ENCODE measurements around the gene DPP6.
"Not testable (repeated sequence)": the region's sequence is repeated elsewhere in the genome, so short reads cannot be mapped to it uniquely, and the experiment has no call there.

Gene DPP6

DNA sequence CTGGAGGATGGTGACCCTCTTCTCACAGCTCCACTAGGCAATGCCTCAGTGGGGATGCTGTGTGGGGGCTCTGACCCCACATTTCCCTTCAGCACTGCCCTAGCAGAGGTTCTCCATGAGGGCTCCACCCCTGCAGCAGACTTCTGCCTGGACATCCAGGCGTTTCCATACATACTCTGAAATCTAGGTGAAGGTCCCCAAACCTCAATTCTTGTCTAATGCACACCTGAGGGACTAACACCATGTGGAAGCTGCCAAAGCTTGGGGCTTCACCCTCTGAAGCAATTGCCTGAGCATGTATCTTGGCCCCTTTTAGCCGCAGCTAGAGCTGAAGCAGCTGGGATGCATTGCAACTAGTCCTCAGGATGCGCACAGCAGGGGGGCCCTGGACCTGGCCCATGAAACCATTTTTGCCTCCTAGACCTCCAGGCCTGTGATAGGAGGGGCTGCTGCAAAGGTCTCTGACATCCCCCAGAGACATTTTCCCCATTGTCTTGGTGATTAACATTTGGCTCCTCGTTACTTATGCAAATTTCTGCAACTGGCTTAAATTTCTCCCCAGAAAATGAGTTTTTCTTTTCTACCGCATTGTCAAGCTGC, 882.3 kb downstream of the DPP6 start:
- not testable (repeated sequence) for DNase-seq (ENCODE audit: low read depth)

- DNase-seq (ENCODE audit: low read depth) = no peak
Measured at GRCh38 chr7:154937837-154938236, 885.6 kb downstream of the DPP6 start.

DNA sequence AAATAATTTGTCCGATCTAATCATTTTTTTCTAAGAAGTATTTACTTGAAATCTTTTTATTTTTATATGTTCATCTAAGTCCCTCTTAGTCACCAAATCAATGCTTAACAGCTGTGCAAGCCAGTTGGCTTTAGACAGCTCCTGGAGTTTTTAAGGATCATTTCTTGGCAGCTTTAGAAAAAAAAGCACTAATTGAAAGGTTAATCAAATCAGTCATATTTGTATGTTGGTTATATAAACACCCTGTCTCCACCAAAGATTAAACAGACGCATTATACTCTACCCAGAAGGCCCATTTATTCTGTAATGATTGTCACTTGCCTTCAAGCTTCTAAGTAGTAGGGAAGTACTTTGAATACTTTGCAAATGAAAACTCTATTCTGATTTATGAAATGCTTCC, 890.5 kb downstream of the DPP6 start:
- DNase-seq (ENCODE audit: low read depth) = no peak

Measured in non-pigmented ciliary epithelial cell (primary cell).